ENCODE data around the gene OR4D2. TPM values are rescaled to one million over a fixed set of nuclear protein-coding genes. Genes with fewer than 3 reads are reported as not detected.

Gene OR4D2
- total RNA-seq (not detected), polyA plus RNA-seq (not detected), total RNA-seq (not detected)

- Histone ChIP-seq H3K9me3 (ENCODE audit: control insufficient read depth in 2 of 3, low read length in 3 of 3) (no peaks in the 10 kb centered on the region), H3K27ac (ENCODE audit: low read depth, low read length) (no peak within 1 kb of the TSS), H3K4me1 (ENCODE audit: control insufficient read depth in 2 of 2, insufficient read depth in 2 of 2, low read length in 2 of 2) (peaks cover 30 to 32% of the 10 kb centered on the region in 2 donors), H3K36me3 (ENCODE audit: control insufficient read depth in 2 of 3, insufficient read depth in 3 of 3, low read length in 3 of 3) (no peaks in the 10 kb centered on the region), H3K4me3 (ENCODE audit: low read length) (no peak within 1 kb of the TSS), H3K27me3 (ENCODE audit: control insufficient read depth in 2 of 2, insufficient read depth in 2 of 2, low read length in 2 of 2) (no peaks in the 10 kb centered on the region)
- peaks cover 25 to 84% (median 55%) of the 10 kb centered on the region in 7 donors for H3K4me1 Mint-ChIP-seq
- intact Hi-C loops (cut with micrococcal nuclease) = no loop called here
- CTCF ChIA-PET = no interaction called here
- POLR2A ChIA-PET = interaction anchor here (0.6 kb wide), 1 partner anchor 879 kb away, joined by 3 read pairs; no protein-coding TSS in a partner anchor
- DNase-seq = no peak
- H3K9me3 Mint-ChIP-seq = peaks cover 0 to 13% (median 2%) of the 10 kb centered on the region in 11 donors
- no peak for ATAC-seq
- H3K4me3 Mint-ChIP-seq = peak within 1 kb of the TSS in 4 of 10 donors; percentile 17 to 39 (median 29)
- H3K27me3 Mint-ChIP-seq = peaks cover 0 to 56% (median 0%) of the 10 kb centered on the region in 5 donors
- H3K27ac Mint-ChIP-seq = peak within 1 kb of the TSS in 7 of 9 donors; percentile 25 to 87 (median 68)
- H3K36me3 Mint-ChIP-seq = peaks cover 0 to 9% (median 0%) of the 10 kb centered on the region in 5 donors
Observed at GRCh38 chr17:58166682-58167081, at the start of gene OR4D2. Gene OR4D2, plus strand, starts transcription at chr17:58166982. Its CDS starts 2,674 bp downstream, at chr17:58169656.

- intact Hi-C loops (cut with micrococcal nuclease) = no loop called here
- no peak overlapping the region for H3K4me3 ChIP-seq (ENCODE audit: low read length)
- ChIA-PET CTCF (interaction anchor here (1.1 to 1.6 kb wide), 2 partner anchors 55 to 260 kb away, joined by 3 to 6 read pairs; no protein-coding TSS in a partner anchor), POLR2A (no interaction called here)
- H3K27ac ChIP-seq (ENCODE audit: low read depth, low read length) = no peak overlapping the region
- Mint-ChIP-seq H3K36me3 (no peaks in the 10 kb centered on the region), H3K9me3 (peaks cover 0 to 1% (median 0%) of the 10 kb centered on the region in 11 donors), H3K27me3 (peaks cover 5 to 15% (median 9%) of the 10 kb centered on the region in 5 donors), H3K4me3 (no peak overlapping the region), H3K4me1 (peaks cover 2 to 15% (median 11%) of the 10 kb centered on the region in 7 donors), H3K27ac (no peak overlapping the region)
- no peaks in the 10 kb centered on the region for H3K27me3 ChIP-seq (ENCODE audit: control insufficient read depth in 2 of 2, insufficient read depth in 2 of 2, low read length in 2 of 2)
- no peaks in the 10 kb centered on the region for H3K36me3 ChIP-seq (ENCODE audit: control insufficient read depth in 2 of 3, insufficient read depth in 3 of 3, low read length in 3 of 3)
- H3K4me1 ChIP-seq (ENCODE audit: control insufficient read depth in 2 of 2, insufficient read depth in 2 of 2, low read length in 2 of 2) = peaks cover 2 to 8% of the 10 kb centered on the region in 2 donors
- DNase-seq (no peak), ATAC-seq (no peak)
- no peaks in the 10 kb centered on the region for H3K9me3 ChIP-seq (ENCODE audit: control insufficient read depth in 2 of 3, low read length in 3 of 3)
Observed at GRCh38 chr17:58117382-58117781, 49.4 kb upstream of the OR4D2 start.

- ChIA-PET POLR2A (interaction anchor here (0.7 to 2.7 kb wide), 3 partner anchors 51 to 439 kb away, joined by 3 to 10 read pairs (median 4); no protein-coding TSS in a partner anchor), CTCF (interaction anchor here (0.9 to 7.0 kb wide), 2 partner anchors 53 to 113 kb away, joined by 3 to 83 read pairs; partner anchors contain the start of gene SRSF1)
- intact Hi-C loops (cut with micrococcal nuclease) = no loop called here
- Mint-ChIP-seq H3K36me3 (no peaks in the 10 kb centered on the region), H3K27me3 (peaks cover 5 to 18% (median 9%) of the 10 kb centered on the region in 5 donors), H3K4me3 (no peak overlapping the region), H3K4me1 (peaks cover 2 to 22% (median 14%) of the 10 kb centered on the region in 7 donors), H3K9me3 (peaks cover 0 to 1% (median 0%) of the 10 kb centered on the region in 11 donors), H3K27ac (peak overlapping the region in 1 of 9 donors; percentile 26)
- no peaks in the 10 kb centered on the region for H3K9me3 ChIP-seq (ENCODE audit: control insufficient read depth in 2 of 3, low read length in 3 of 3)
- H3K36me3 ChIP-seq (ENCODE audit: control insufficient read depth in 2 of 3, insufficient read depth in 3 of 3, low read length in 3 of 3) = no peaks in the 10 kb centered on the region
- H3K27me3 ChIP-seq (ENCODE audit: control insufficient read depth in 2 of 2, insufficient read depth in 2 of 2, low read length in 2 of 2) = no peaks in the 10 kb centered on the region
- no peak for ATAC-seq
- no peak overlapping the region for H3K27ac ChIP-seq (ENCODE audit: low read depth, low read length)
- no peak for DNase-seq
- H3K4me3 ChIP-seq (ENCODE audit: low read length) = no peak overlapping the region
- H3K4me1 ChIP-seq (ENCODE audit: control insufficient read depth in 2 of 2, insufficient read depth in 2 of 2, low read length in 2 of 2) = peaks cover 5 to 8% of the 10 kb centered on the region in 2 donors
Observed at GRCh38 chr17:58119491-58119890, 47.3 kb upstream of the OR4D2 start.

GRCh38 chr17:58120195-58120822 lies 46.5 kb upstream of the OR4D2 start:
- Mint-ChIP-seq H3K4me3 (no peak overlapping the region), H3K9me3 (peaks cover 0 to 1% (median 0%) of the 10 kb centered on the region in 11 donors), H3K4me1 (peaks cover 2 to 23% (median 14%) of the 10 kb centered on the region in 7 donors), H3K36me3 (no peaks in the 10 kb centered on the region), H3K27me3 (peaks cover 5 to 18% (median 9%) of the 10 kb centered on the region in 5 donors), H3K27ac (no peak overlapping the region)
- ChIA-PET CTCF (interaction anchor here (0.8 to 7.0 kb wide), 3 partner anchors 52 to 227 kb away, joined by 3 to 83 read pairs (median 3); partner anchors contain the start of gene SRSF1), POLR2A (interaction anchor here (0.7 to 2.7 kb wide), 3 partner anchors 50 to 440 kb away, joined by 3 to 10 read pairs (median 4); no protein-coding TSS in a partner anchor)
- no peaks in the 10 kb centered on the region for H3K36me3 ChIP-seq (ENCODE audit: control insufficient read depth in 2 of 3, insufficient read depth in 3 of 3, low read length in 3 of 3)
- H3K4me1 ChIP-seq (ENCODE audit: control insufficient read depth in 2 of 2, insufficient read depth in 2 of 2, low read length in 2 of 2) = peaks cover 5 to 8% of the 10 kb centered on the region in 2 donors
- H3K4me3 ChIP-seq (ENCODE audit: low read length) = no peak overlapping the region
- H3K9me3 ChIP-seq (ENCODE audit: control insufficient read depth in 2 of 3, low read length in 3 of 3) = no peaks in the 10 kb centered on the region
- intact Hi-C loops (cut with micrococcal nuclease) = loop anchor here in 1 of 2 donors (1.0 to 2.0 kb wide), 2 partner anchors 36 to 56 kb away; no protein-coding TSS in a partner anchor
- DNase-seq (peak in 8 of 9 donors; percentile 24 to 68 (median 58)), ATAC-seq (peak; percentile 57)
- no peak overlapping the region for H3K27ac ChIP-seq (ENCODE audit: low read depth, low read length)
- no peaks in the 10 kb centered on the region for H3K27me3 ChIP-seq (ENCODE audit: control insufficient read depth in 2 of 2, insufficient read depth in 2 of 2, low read length in 2 of 2)

GRCh38 chr17:58121925-58122324 lies 44.9 kb upstream of the OR4D2 start:
- DNase-seq (peak in 7 of 9 donors; percentile 36 to 70 (median 56)), ATAC-seq (peak; percentile 81)
- no peaks in the 10 kb centered on the region for H3K36me3 ChIP-seq (ENCODE audit: control insufficient read depth in 2 of 3, insufficient read depth in 3 of 3, low read length in 3 of 3)
- Mint-ChIP-seq H3K36me3 (no peaks in the 10 kb centered on the region), H3K4me1 (peaks cover 2 to 28% (median 14%) of the 10 kb centered on the region in 7 donors), H3K4me3 (peak overlapping the region in 2 of 10 donors; percentile 27 to 33), H3K27me3 (peaks cover 5 to 32% (median 7%) of the 10 kb centered on the region in 5 donors), H3K27ac (peak overlapping the region in 4 of 9 donors; percentile 10 to 32 (median 12)), H3K9me3 (peaks cover 0 to 1% (median 0%) of the 10 kb centered on the region in 11 donors)
- no peak overlapping the region for H3K27ac ChIP-seq (ENCODE audit: low read depth, low read length)
- H3K4me3 ChIP-seq (ENCODE audit: low read length) = no peak overlapping the region
- intact Hi-C loops (cut with micrococcal nuclease) = loop anchor here (1.0 to 2.0 kb wide), 6 partner anchors 31 to 127 kb away; partner anchors contain the start of gene MKS1 (in 1 of the 2)
- ChIA-PET POLR2A (interaction anchor here (0.6 to 2.7 kb wide), 7 partner anchors 29 to 1033 kb away, joined by 3 to 10 read pairs (median 3); partner anchors contain the start of genes SKA2 and SRSF1), CTCF (interaction anchor here (0.6 to 7.0 kb wide), 15 partner anchors 18 to 1176 kb away, joined by 3 to 83 read pairs (median 4); no protein-coding TSS in a partner anchor)
- peaks cover 5 to 8% of the 10 kb centered on the region in 2 donors for H3K4me1 ChIP-seq (ENCODE audit: control insufficient read depth in 2 of 2, insufficient read depth in 2 of 2, low read length in 2 of 2)
- H3K27me3 ChIP-seq (ENCODE audit: control insufficient read depth in 2 of 2, insufficient read depth in 2 of 2, low read length in 2 of 2) = no peaks in the 10 kb centered on the region
- H3K9me3 ChIP-seq (ENCODE audit: control insufficient read depth in 2 of 3, low read length in 3 of 3) = no peaks in the 10 kb centered on the region

- Histone ChIP-seq H3K36me3 (ENCODE audit: control insufficient read depth in 2 of 3, insufficient read depth in 3 of 3, low read length in 3 of 3) (no peaks in the 10 kb centered on the region), H3K4me3 (ENCODE audit: low read length) (no peak overlapping the region), H3K4me1 (ENCODE audit: control insufficient read depth in 2 of 2, insufficient read depth in 2 of 2, low read length in 2 of 2) (no peaks in the 10 kb centered on the region), H3K27me3 (ENCODE audit: control insufficient read depth in 2 of 2, insufficient read depth in 2 of 2, low read length in 2 of 2) (no peaks in the 10 kb centered on the region), H3K27ac (ENCODE audit: low read depth, low read length) (no peak overlapping the region), H3K9me3 (ENCODE audit: control insufficient read depth in 2 of 3, low read length in 3 of 3) (no peaks in the 10 kb centered on the region)
- no peak overlapping the region for H3K4me3 Mint-ChIP-seq
- peaks cover 0 to 20% (median 8%) of the 10 kb centered on the region in 7 donors for H3K4me1 Mint-ChIP-seq
- peaks cover 0 to 4% (median 0%) of the 10 kb centered on the region in 5 donors for H3K36me3 Mint-ChIP-seq
- ATAC-seq (no peak), DNase-seq (no peak)
- peaks cover 0 to 2% (median 0%) of the 10 kb centered on the region in 11 donors for H3K9me3 Mint-ChIP-seq
- peak overlapping the region in 1 of 9 donors; percentile 7 for H3K27ac Mint-ChIP-seq
- CTCF ChIA-PET = interaction anchor here (1.0 kb wide), 1 partner anchor 26 kb away, joined by 4 read pairs; no protein-coding TSS in a partner anchor
- POLR2A ChIA-PET = interaction anchor here (0.6 to 1.0 kb wide), 2 partner anchors 22 to 1108 kb away, joined by 3 read pairs; no protein-coding TSS in a partner anchor
- intact Hi-C loops (cut with micrococcal nuclease) = no loop called here
- peaks cover 0 to 53% (median 0%) of the 10 kb centered on the region in 5 donors for H3K27me3 Mint-ChIP-seq
Observed at GRCh38 chr17:58127846-58128245, 38.9 kb upstream of the OR4D2 start.
